HepG2 (cell line): ENCODE data around the gene GSTP1. TPM values are rescaled to one million over a fixed set of nuclear protein-coding genes. Genes with fewer than 3 reads are reported as not detected.
A peak's percentile ranks its signal among the peaks of the same experiment; 100 is the strongest.

Source experiments
- ATAC-seq: fragments of 200-7000 bp; cut with Tn5 transposase; 3 replicates; pipeline ENCODE4 v1.9.1; 2020; ENCODE audit warnings: mild to moderate bottlenecking, moderate library complexity
- BruUV-seq: library from RNA; stranded (reverse); fragments of 400-500 nt; replicated peaks from 2 replicates; lab custom pipeline; 2021; lab: Mats Ljungman, UMichigan
- CTCF ChIA-PET: fragments of 300-600 bp; formaldehyde crosslinking; extraction: SDS; loops from one replicate; lab custom pipeline; 2021; ENCODE audit warnings: low total read pairs, inconsistent platforms, low intra/inter-chr PET ratio; lab: Yijun Ruan, JAX
- POLR2A ChIA-PET: fragments of 350-600 bp; sonication (Branson Sonifier 250); formaldehyde crosslinking; loops from one replicate; lab custom pipeline; 2020; ENCODE audit warnings: antibody characterized with exemption, inconsistent platforms; lab: Yijun Ruan, JAX
- DNase-seq: peaks from one replicate; pipeline ENCODE4 v3.0.0-alpha.2; 2015; ENCODE audit warnings: low spot score
- FAIRE-seq: peaks from 3 replicates; lab custom pipeline; 2011; peaks lifted over from hg19 to GRCh38; lab: Jason Lieb, UNC
- H2AFZ ChIP-seq: one replicate; pipeline ENCODE4 v1.6.1; 2011; ENCODE audit warnings: low read length, inconsistent platforms
- H3K27ac ChIP-seq: fragments of 300-600 bp; 3 replicates; pipeline ENCODE4 v1.8.0; 2011; ENCODE audit warnings: mixed run types, mild to moderate bottlenecking, mixed read lengths, low read length, inconsistent platforms; ENCODE audit not compliant: insufficient read depth; ENCODE audit errors: extremely low read length
- H3K27me3 ChIP-seq, 2 experiments: fragments of 200-600 bp in 1 of 2; 2 replicates in 1 of 2; 3 replicates in 1 of 2; pipeline versions ENCODE4 v1.6.0 to v1.8.0; 2011; ENCODE audit warnings: low read length in 2 of 2, mild to moderate bottlenecking in 2 of 2, moderate library complexity in 2 of 2, inconsistent platforms in 1 of 2; ENCODE audit not compliant: insufficient read depth in 2 of 2, control insufficient read depth in 1 of 2
- H3K36me3 ChIP-seq, 2 experiments: fragments of 200-600 bp in 1 of 2; replicated peaks in 1 of 2; 2 replicates in 1 of 2; 3 replicates in 1 of 2; pipeline versions ENCODE4 v1.5.1 to v1.8.0; 2011; ENCODE audit warnings: low read length in 2 of 2, inconsistent platforms in 1 of 2; ENCODE audit not compliant: insufficient read depth in 2 of 2, control insufficient read depth in 1 of 2
- H3K4me1 ChIP-seq: 2 replicates; pipeline ENCODE4 v1.5.1; 2012; ENCODE audit warnings: low read length, inconsistent platforms; ENCODE audit not compliant: insufficient read depth
- H3K4me2 ChIP-seq: 2 replicates; pipeline ENCODE4 v1.6.0; 2011; ENCODE audit warnings: low read depth, low read length, inconsistent platforms
- H3K4me3 ChIP-seq, 3 experiments: fragments of 200-600 bp in 1 of 3; sonication (generic), shearing (Covaris generic) in 1 of 3; replicated peaks in 1 of 3; 2 replicates each; pipeline ENCODE4 v1.5.1; 2011 to 2016; ENCODE audit warnings: low read length in 3 of 3, inconsistent platforms in 2 of 3, low read depth in 2 of 3, mild to moderate bottlenecking in 2 of 3, control low read depth in 1 of 3, mixed read lengths in 1 of 3; ENCODE audit not compliant: insufficient read depth in 1 of 3
- H3K79me2 ChIP-seq: one replicate; pipeline ENCODE4 v1.6.1; 2011; ENCODE audit warnings: low read length, inconsistent platforms; ENCODE audit not compliant: insufficient read depth
- H3K9ac ChIP-seq: 2 replicates; pipeline ENCODE4 v1.6.0; 2011; ENCODE audit warnings: mild to moderate bottlenecking, low read depth, low read length, inconsistent platforms; ENCODE audit not compliant: insufficient read depth
- H3K9me3 ChIP-seq: 2 replicates; pipeline ENCODE4 v1.5.1; 2012; ENCODE audit warnings: mild to moderate bottlenecking, low read length
- H4K20me1 ChIP-seq: 2 replicates; pipeline ENCODE4 v1.6.0; 2011; ENCODE audit warnings: inconsistent platforms, mild to moderate bottlenecking, low read length, moderate library complexity; ENCODE audit not compliant: insufficient read depth
- BRD4 ChIP-seq: sonication (generic); formaldehyde crosslinking; IDR thresholded peaks from 2 replicates; pipeline ENCODE4 v1.4.0; 2020; ENCODE audit warnings: missing genetic modification reagents
- CENPT ChIP-seq: sonication (generic); formaldehyde crosslinking; IDR thresholded peaks from 2 replicates; pipeline ENCODE4 v1.8.0; 2022; ENCODE audit warnings: low read depth, mild to moderate bottlenecking, moderate library complexity, missing genetic modification reagents
- CHD4 ChIP-seq: fragments of 200-600 bp; sonication (generic); IDR thresholded peaks from 2 replicates; pipeline ENCODE4 v1.7.0; 2017; ENCODE audit warnings: mild to moderate bottlenecking, low read length, borderline replicate concordance
- JARID2 ChIP-seq: sonication (generic); formaldehyde crosslinking; IDR thresholded peaks from 2 replicates; pipeline ENCODE4 v1.8.1; 2023; ENCODE audit warnings: missing genetic modification reagents, inconsistent platforms; ENCODE audit not compliant: insufficient replicate concordance
- KDM1A ChIP-seq: IDR thresholded peaks from 2 replicates; pipeline ENCODE4 v1.6.1; 2016; ENCODE audit warnings: missing compliant biosample characterization
- KLF13 ChIP-seq: sonication (generic); formaldehyde crosslinking; IDR thresholded peaks from 2 replicates; pipeline ENCODE4 v1.4.0; 2020; ENCODE audit warnings: mild to moderate bottlenecking, missing genetic modification reagents
- NFE2 ChIP-seq: sonication (generic); formaldehyde crosslinking; IDR thresholded peaks from 2 replicates; pipeline ENCODE4 v1.4.0; 2020; ENCODE audit warnings: missing genetic modification reagents
- SP2 ChIP-seq: sonication (generic); formaldehyde crosslinking; IDR thresholded peaks from 2 replicates; pipeline ENCODE4 v1.5.1; 2020; ENCODE audit warnings: mild to moderate bottlenecking, missing genetic modification reagents
- ZMYM2 ChIP-seq: sonication (generic); formaldehyde crosslinking; IDR thresholded peaks from 2 replicates; pipeline ENCODE4 v1.8.0; 2022; ENCODE audit warnings: mild to moderate bottlenecking, missing genetic modification reagents
- ZNF577 ChIP-seq: sonication (generic); formaldehyde crosslinking; IDR thresholded peaks from 2 replicates; pipeline ENCODE4 v1.4.0; 2020; ENCODE audit warnings: mild to moderate bottlenecking, low read depth, missing genetic modification reagents, borderline replicate concordance
- WGBS: methylation state at CpG from one replicate; pipeline ENCODE4 v1.1.6; 2017; ENCODE audit warnings: low lambda C conversion rate; 5-methylcytosine and 5-hydroxymethylcytosine counted together
- in situ Hi-C: cut with HindIII; loops from 2 replicates; pipeline ENCODE4 v1.10.0; 2017; ENCODE audit warnings: low pct_unique_long_range_greater_than_20kb; ENCODE audit not compliant: extremely low pct_ligation_motif_present
- intact Hi-C: fragments of 100-400 bp; cut with micrococcal nuclease; formaldehyde crosslinking; loops from one replicate; pipeline ENCODE4 v1.10.0; 2022; ENCODE audit not compliant: unreplicated experiment
- polyA plus RNA-seq, 8 experiments: library from polyadenylated mRNA; depleted of rRNA in 3 of 8; stranded (reverse) in 7 of 8; unstranded in 1 of 8; fragments of >200 nt; fragmentation: Illumina TruSeq in 4 of 8; extraction: Trizol in 4 of 8; gene quantifications; 2 replicates each; pipeline versions ENCODE4 v1.2.1 to v1.2.3, GENCODE V29; 2011 to 2016; ENCODE audit warnings: low read depth in 4 of 8, missing spikeins in 1 of 8, mixed read lengths in 1 of 8; ENCODE audit not compliant: insufficient read depth in 1 of 8
- total RNA-seq, 5 experiments: library from RNA; depleted of rRNA; stranded (reverse); fragments of >200 nt; fragmentation: Illumina TruSeq; extraction: Trizol; gene quantifications; 2 replicates each; pipeline ENCODE4 v1.2.3, GENCODE V29; 2016; ENCODE audit warnings: low read depth in 1 of 5
- TF ChIP-seq, protein P1 (sequence below): sonication (generic); formaldehyde crosslinking; IDR thresholded peaks from 2 replicates; pipeline ENCODE4 v1.8.0; 2023; ENCODE audit warnings: mild to moderate bottlenecking, missing genetic modification reagents
- TF ChIP-seq, protein P2 (sequence below): sonication (generic); formaldehyde crosslinking; IDR thresholded peaks from 2 replicates; pipeline ENCODE4 v1.5.1; 2020; ENCODE audit warnings: mild to moderate bottlenecking, missing genetic modification reagents, moderate library complexity
- TF ChIP-seq, protein P3 (sequence below): sonication (generic); formaldehyde crosslinking; IDR thresholded peaks from 2 replicates; pipeline ENCODE4 v1.4.0; 2020; ENCODE audit warnings: missing genetic modification reagents

The GSTP1 gene
- total and polyA plus RNA-seq, 2 of the 13 experiments (the other 11 are each of a cell fraction or from before 2014, with no cell fraction given), result not detected

DNA sequence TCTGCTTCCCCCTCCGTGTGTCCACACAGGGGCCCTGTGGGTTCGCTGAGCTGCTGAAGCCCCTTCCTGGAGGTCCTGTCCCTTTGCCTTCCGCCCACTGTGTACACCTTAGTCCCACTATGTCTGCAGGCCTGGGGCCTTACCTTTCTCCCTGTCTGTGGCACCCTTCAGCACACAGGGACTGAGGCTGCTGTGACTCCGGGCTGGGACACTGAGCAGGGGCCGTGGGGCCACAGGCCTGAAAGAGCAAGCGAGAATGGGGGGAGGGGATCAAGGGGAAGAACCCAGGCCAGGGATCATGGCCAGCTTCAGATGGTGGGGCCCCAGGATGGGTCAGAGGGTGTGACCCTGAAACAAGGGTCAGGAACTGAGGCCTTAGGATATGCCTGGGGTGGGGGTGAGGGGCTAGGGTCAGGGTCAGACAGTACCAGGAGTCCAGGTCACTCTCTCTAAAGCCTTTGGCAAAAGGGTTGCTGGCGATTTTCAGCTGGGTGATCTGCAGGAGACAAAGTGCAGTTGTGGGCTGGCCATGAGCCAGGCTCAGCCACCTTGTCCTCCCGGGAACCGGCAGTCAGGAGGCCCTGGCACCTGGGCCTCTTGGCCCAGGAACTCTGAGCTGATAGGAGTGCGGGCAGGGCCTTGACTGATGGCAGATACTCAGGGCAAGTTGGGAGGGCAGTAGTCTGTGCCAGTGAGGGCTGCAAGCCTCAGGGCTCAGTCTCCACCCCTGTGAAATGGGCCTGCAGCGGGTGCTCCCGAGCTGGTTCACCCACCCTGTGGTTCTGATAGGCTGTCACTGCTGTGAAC lies 48.8 kb downstream of the GSTP1 start (continued):
- TF ChIP-seq SP2 (CRISPR knock-in tag) (no peak), ZMYM2 (CRISPR knock-in tag) (peak; percentile 93), KLF13 (CRISPR knock-in tag) (peak; percentile 76; the same call in 1 of the 2 replicates), NFE2 (CRISPR knock-in tag) (no peak), JARID2 (CRISPR knock-in tag) (no peak), ZNF577 (no peak)

DNA sequence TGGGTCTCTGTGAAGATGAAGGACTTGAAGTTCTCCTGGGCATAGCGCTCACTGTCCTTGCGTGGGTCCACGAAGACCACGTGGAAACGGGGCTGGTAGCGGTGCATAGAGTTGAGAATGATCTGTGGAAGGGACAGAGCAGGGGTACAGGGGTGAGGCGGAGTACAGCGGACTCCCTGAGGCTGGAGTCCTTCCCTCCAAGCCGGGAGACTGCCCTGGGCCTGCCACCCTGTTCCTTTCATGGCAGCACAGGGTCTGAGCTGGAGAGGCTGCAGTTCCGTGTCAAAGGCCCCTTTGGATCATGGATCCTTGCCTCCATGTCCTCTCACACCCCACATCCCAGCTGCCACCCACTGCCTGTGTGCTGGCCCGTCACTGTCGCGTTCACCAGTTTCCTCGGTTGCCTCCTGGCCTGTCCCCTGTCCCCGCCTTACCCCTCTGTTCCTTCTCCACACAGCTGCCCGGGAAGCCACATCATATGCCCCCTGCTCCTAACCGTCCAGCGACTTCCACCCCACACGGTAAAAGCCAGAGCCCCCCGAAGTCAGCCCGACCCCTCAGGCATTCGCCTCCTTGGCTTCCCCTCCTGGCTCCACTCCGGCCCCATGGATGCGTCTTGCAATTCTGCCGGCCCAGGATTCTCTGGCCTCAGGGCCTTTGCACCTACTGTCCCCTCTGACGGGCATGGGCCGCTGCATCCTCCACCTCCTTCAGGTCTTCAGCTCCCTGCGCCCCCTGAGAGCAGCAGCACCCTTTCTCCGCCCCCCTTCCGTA lies 49.6 kb downstream of the GSTP1 start:
- ATAC-seq (no peak), DNase-seq (no peak), FAIRE-seq (no peak)
- Histone ChIP-seq H2AFZ (no peak overlapping the region), H3K36me3 (no peaks in the 10 kb centered on the region), H3K27me3 (no peaks in the 10 kb centered on the region; a peak in 2 of 5 replicates), H3K79me2 (no peaks in the 10 kb centered on the region), H4K20me1 (no peaks in the 10 kb centered on the region), H3K4me2 (peak overlapping the region; percentile 83), H3K9ac (peak overlapping the region; percentile 58), H3K4me1 (peaks cover 63% of the 10 kb centered on the region), H3K27ac (peak overlapping the region; percentile 84), H3K4me3 (peak overlapping the region in 1 of 3 experiments; percentile 86; a peak in 3 of 6 replicates), H3K9me3 (no peaks in the 10 kb centered on the region)
- no TSS peak for BruUV-seq
- WGBS, result 73% methylated on average over 27 of the region's 30 CpGs
- in situ Hi-C loops, result no loop called here
- intact Hi-C loops, result no loop called here
- ChIA-PET CTCF (interaction anchor here (1.5 kb wide), 1 partner anchor 26 kb away, joined by 4 read pairs; no protein-coding TSS in a partner anchor), POLR2A (interaction anchor here (1.5 to 4.8 kb wide), 6 partner anchors 10 to 60 kb away, joined by 3 to 52 read pairs (median 12); partner anchors contain the start of gene ACY3)
- TF ChIP-seq, protein P1, sequence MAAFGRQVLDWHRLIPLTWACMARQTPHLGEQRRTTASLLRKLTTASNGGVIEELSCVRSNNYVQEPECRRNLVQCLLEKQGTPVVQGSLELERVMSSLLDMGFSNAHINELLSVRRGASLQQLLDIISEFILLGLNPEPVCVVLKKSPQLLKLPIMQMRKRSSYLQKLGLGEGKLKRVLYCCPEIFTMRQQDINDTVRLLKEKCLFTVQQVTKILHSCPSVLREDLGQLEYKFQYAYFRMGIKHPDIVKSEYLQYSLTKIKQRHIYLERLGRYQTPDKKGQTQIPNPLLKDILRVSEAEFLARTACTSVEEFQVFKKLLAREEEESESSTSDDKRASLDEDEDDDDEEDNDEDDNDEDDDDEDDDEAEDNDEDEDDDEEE (CRISPR knock-in tag), result 0 out of 2 replicates have a peak, but pooled peaks have one; percentile 13
- TF ChIP-seq KDM1A (CRISPR knock-in tag) (peak; percentile 32; the same call in 1 of the 2 replicates), CHD4 (peak; percentile 6; the same call in 1 of the 2 replicates), CENPT (no peak), BRD4 (CRISPR knock-in tag) (0 out of 2 replicates have a peak, but pooled peaks have one; percentile 46)
- TF ChIP-seq, protein P2, sequence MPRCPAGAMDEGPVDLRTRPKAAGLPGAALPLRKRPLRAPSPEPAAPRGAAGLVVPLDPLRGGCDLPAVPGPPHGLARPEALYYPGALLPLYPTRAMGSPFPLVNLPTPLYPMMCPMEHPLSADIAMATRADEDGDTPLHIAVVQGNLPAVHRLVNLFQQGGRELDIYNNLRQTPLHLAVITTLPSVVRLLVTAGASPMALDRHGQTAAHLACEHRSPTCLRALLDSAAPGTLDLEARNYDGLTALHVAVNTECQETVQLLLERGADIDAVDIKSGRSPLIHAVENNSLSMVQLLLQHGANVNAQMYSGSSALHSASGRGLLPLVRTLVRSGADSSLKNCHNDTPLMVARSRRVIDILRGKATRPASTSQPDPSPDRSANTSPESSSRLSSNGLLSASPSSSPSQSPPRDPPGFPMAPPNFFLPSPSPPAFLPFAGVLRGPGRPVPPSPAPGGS (CRISPR knock-in tag), result 0 out of 2 replicates have a peak, but pooled peaks have one; percentile 12
- TF ChIP-seq, protein P3, sequence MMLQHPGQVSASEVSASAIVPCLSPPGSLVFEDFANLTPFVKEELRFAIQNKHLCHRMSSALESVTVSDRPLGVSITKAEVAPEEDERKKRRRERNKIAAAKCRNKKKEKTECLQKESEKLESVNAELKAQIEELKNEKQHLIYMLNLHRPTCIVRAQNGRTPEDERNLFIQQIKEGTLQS (CRISPR knock-in tag), result no peak
